GM10847 (cell line): ENCODE data around the gene CNOT2.

Source experiments
- POLR2A ChIP-seq: IDR thresholded peaks from 2 replicates; pipeline ENCODE4 v1.6.1; 2011; ENCODE audit not compliant: insufficient read length; ENCODE audit errors: extremely low read depth

CNOT2 gene

DNA sequence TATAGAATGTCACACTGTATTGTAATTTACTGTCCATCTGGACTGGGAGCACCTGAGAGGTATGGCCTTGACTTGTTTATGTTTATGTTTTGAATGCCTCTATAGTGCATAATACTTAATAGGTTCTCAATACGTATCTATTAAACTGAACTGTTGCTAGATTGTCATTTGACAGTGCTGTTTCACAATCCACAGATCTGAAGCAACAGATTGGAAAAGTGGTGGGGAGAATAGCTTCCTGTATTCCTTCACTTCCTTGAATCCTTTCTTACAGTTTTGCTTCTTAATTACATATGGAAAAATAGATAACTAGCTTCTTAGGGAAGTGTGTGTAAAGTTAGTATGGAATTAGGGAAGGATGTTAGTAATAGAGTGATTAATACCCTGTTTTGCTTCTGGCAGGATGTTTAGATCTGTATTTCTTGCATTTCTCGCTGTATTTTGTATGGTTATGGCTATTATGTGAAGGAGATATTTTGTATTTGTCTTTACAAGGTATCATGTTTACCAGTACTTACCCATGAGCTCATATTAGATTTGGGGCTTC lies 4.5 kb downstream of the CNOT2 start:
- TF ChIP-seq POLR2A: no peak

DNA sequence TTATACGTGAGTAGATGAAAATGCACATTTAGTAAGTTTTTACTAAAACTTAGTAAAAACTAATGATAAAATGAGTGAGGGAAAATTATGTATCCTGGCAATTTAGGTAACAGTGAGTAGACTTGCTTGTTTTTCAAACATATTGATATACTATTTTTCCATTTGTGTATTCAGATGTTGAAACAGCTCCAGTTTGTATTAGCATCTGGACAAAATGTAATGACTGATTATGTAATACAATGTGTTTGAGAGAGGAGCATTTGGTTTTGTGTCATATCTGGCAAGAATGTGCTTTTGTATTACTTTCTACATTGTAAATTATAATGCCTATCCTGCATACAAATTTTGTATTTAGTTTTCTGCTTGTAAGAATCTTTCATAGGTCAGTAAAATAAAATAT lies 5.6 kb downstream of the CNOT2 start:
- no peak for TF ChIP-seq POLR2A

DNA sequence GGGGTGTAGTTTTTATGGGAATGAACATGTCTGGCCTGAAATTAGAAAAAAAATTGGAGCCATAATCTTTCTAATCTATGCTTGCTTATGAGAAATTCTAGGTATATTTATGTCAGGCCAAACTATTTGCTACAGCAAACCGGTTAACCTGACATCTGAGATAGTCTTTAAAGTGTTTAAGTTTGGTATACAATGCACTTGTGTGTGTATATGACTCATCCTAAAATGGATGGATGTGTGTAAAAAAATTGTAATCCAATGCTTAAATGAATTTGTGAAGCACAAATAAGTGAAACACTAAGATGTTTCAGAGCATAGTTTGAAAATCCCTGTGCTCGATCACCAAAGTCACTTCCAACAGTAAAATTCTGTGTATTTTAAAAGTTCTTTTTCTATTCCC lies 6.7 kb downstream of the CNOT2 start:
- TF ChIP-seq POLR2A: no peak

- no peak for TF ChIP-seq POLR2A
Measured at GRCh38 chr12:70251226-70251625, 8.0 kb downstream of the CNOT2 start.

GRCh38 chr12:70251661-70252060 lies 8.4 kb downstream of the CNOT2 start:
- no peak for TF ChIP-seq POLR2A

- no peak for TF ChIP-seq POLR2A
Measured at GRCh38 chr12:70252832-70253231, 9.6 kb downstream of the CNOT2 start.

GRCh38 chr12:70254225-70254624 lies 11.0 kb downstream of the CNOT2 start:
- no peak for TF ChIP-seq POLR2A

GRCh38 chr12:70254846-70255245 lies 11.6 kb downstream of the CNOT2 start:
- no peak for TF ChIP-seq POLR2A

DNA sequence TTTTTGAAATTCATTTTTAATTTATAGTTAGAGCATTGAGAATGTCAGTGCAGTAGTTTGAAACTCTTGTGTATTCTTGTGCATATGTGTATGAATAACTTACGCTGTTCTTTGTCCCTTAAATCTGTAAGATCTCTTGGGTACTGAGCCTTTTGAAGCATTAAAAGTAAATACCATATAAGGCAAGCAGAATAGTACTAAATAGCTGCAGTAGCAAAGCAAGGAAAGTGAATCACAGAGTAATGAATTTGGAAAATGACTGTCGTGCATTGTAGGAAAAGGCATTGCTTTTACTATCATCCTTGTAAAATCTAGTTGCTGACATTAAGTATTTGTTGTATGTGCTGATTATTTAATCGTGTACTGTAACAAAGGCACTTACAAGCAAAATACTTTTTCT lies 12.1 kb downstream of the CNOT2 start:
- TF ChIP-seq POLR2A: no peak

GRCh38 chr12:70258605-70259403 lies 15.6 kb downstream of the CNOT2 start:
- no peak for TF ChIP-seq POLR2A

DNA sequence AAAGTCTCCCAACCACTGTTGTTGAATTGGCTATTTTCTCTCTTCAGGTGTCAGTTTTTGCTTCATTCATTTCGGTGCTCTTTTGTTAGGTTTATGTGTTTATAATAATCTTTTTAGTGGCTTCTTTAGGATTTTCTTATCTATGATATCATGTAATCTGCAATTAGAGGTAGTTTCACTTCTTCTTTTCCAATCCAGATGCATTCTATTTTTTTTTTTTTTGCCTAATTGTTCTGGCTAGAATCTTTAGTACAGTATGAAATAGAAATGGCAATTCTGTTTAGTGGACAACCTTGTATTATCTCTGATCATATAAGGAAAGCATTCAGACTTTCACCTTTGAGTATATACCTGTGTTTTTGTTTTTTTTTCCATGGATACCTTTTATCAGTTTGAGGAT lies 17.4 kb downstream of the CNOT2 start:
- no peak for TF ChIP-seq POLR2A

GRCh38 chr12:70264067-70264867 lies 21.0 kb downstream of the CNOT2 start:
- no peak for TF ChIP-seq POLR2A

DNA sequence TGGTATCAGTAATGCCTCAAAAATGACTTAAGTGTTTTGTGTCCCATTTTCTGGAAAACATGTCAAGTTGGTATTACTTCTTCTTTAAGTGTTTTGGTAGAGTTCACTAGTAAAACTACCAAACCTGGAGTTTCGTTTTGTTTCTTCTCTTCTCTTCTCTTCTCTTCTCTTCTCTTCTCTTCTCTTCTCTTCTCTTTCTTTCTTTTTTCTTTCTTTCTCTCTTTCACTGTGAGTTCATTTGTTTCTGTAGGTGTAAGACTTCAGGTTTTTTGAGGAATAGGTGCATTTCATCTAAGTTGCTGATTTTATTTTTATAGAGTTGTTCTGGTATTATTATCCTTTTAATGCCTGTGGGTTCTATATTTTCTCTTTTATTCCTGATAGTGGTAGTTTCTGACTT lies 21.9 kb downstream of the CNOT2 start:
- no peak for TF ChIP-seq POLR2A

DNA sequence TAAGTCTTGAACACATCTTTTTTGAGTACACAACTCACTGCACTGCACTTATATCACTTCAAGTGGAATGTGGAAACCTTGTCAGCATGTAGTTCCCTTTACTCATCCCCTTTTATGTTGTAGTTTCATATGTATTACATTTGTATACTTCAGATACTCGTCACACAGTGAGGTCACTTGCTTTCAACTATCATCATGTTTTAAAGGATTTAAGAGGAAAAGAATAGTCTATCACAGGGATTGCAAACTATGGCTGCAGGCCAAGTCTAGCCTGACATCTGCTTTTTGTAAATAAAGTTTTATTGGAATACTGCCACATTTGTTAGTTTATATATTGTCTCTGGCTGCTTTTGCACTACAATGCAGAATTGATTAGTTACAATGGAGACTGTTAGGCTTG lies 24.3 kb downstream of the CNOT2 start:
- no peak for TF ChIP-seq POLR2A

GRCh38 chr12:70268972-70269371 lies 25.7 kb downstream of the CNOT2 start:
- no peak for TF ChIP-seq POLR2A

DNA sequence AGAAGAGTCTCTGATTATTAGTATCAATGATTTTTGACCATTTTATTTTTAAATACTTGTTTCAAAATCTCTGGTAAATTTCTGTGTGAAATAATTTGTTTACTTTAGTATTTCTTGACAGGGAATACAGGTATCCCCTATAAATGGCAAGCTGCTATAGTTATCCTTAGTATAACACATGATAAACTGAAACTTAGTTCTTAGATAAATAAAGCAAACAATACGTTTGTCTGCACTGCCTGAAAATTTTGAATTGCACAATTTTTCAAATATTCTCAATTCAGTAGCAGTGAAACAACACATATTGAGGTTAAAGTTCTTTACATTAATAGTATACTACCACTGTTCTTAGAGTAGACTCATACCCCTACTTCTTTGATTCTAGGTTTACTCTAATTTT lies 26.9 kb downstream of the CNOT2 start:
- TF ChIP-seq POLR2A: no peak
